ENCODE data around the gene ATP2B2. TPM values are rescaled to one million over a fixed set of nuclear protein-coding genes. Genes with fewer than 3 reads are reported as not detected.

Gene ATP2B2
- total and polyA plus RNA-seq, 12 donors = 0.37 to 3.0 (median 1.6) TPM

DNA sequence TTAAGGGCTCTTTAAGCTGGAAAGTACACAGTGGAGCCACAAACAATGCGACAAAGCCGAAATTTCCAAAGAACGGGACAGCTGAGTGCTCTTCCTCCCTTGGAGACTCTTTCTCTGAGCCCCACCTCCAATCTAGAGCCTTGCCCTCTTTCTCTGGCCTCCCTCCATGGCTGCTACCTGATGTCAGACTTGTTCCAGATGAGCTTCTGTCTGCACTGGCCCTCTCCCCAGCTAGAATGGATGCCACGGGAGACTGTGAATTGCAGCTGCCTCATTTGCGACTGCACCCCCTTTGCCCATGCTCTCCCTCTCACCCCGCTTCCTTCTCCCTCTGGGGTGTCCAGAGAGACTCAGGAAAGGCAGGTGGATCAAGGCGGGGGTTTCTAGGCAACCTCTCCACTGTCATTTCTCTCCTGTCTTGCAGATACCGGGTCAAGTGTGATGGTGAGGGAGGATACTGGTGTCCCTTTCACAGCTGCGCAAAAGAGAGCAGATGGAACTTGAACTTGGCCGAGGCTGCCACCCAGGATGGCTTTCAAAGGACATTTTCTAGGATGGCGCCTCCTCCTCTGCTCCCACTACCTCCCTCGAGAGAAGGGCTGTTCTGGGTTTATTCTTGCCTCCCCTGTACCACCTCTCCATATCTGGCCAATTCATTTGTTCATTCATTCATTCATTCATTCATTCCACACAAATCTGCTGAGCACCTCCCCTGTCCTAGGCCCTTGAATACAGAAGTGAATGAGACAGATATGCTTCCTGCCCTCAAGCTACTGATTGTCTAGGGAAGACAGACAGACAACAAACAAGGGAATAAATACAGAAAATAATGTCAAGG, 12.8 kb downstream of the ATP2B2 start:
- DNase-seq = no peak
- H3K27ac ChIP-seq = no peak overlapping the region
- TF ChIP-seq, protein P1, sequence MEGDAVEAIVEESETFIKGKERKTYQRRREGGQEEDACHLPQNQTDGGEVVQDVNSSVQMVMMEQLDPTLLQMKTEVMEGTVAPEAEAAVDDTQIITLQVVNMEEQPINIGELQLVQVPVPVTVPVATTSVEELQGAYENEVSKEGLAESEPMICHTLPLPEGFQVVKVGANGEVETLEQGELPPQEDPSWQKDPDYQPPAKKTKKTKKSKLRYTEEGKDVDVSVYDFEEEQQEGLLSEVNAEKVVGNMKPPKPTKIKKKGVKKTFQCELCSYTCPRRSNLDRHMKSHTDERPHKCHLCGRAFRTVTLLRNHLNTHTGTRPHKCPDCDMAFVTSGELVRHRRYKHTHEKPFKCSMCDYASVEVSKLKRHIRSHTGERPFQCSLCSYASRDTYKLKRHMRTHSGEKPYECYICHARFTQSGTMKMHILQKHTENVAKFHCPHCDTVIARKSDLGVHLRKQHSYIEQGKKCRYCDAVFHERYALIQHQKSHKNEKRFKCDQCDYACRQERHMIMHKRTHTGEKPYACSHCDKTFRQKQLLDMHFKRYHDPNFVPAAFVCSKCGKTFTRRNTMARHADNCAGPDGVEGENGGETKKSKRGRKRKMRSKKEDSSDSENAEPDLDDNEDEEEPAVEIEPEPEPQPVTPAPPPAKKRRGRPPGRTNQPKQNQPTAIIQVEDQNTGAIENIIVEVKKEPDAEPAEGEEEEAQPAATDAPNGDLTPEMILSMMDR (IDR thresholded peaks at IDR 0.05) = no peak
- no peak for TF ChIP-seq POLR2A (IDR thresholded peaks at IDR 0.05)
- intact Hi-C loops (cut with DNase I) = no loop called here
- no peaks in the 10 kb centered on the region for H3K27me3 ChIP-seq
- no peak overlapping the region for H3K4me3 ChIP-seq
- no peaks in the 10 kb centered on the region for H3K36me3 ChIP-seq (replicated peaks in 1 of 2)
- H3K4me1 ChIP-seq (replicated peaks in 1 of 2) = peaks cover 0 to 15% of the 10 kb centered on the region in 2 donors
- no peaks in the 10 kb centered on the region for H3K9me3 ChIP-seq (replicated peaks in 1 of 3)
- 80 to 91% (median 88%) methylated on average over 10 to 12 of the region's 12 CpGs for WGBS, 4 donors

DNA sequence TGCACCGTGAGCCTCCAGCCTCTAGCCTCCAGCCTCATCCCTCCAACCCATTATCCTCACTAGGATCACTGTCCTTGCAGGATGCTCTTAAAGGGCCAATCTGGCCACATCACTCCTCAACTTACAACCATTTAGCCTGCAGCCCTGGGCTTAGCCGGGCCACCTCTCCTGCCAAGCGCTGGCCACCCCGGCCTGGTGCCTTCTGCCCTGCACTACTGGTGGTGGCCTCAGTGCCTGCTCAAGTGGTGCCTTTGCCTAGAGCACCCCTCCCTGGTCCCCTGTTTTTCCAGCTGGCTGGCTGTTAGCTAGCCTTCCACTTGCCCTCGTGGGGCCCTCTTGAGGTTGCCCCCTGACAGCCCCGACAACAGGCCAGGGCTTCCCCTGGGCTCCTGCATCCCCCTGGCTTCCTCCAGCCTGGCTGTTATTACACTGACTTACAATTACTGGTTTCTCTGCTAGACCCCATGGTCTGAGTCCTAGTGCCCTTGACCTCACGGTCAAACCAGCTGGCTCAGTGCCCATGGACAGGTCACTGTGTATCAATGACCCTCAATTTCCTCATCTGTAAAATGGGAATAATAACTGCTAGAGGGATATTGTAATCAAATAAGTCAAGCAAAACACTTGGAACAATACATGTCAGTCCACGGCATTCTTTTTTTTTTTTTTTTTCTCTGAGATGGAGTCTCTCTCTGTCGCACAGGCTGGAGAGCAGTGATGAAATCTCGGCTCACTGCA, 15.5 kb downstream of the ATP2B2 start:
- TF ChIP-seq, protein P1 (IDR thresholded peaks at IDR 0.05) = no peak
- TF ChIP-seq POLR2A (IDR thresholded peaks at IDR 0.05) = no peak
- 84 to 91% (median 86%) methylated on average over 8 to 10 of the region's 10 CpGs for WGBS, 4 donors
- peaks cover 0 to 7% of the 10 kb centered on the region in 2 donors for H3K4me1 ChIP-seq (replicated peaks in 1 of 2)

DNA sequence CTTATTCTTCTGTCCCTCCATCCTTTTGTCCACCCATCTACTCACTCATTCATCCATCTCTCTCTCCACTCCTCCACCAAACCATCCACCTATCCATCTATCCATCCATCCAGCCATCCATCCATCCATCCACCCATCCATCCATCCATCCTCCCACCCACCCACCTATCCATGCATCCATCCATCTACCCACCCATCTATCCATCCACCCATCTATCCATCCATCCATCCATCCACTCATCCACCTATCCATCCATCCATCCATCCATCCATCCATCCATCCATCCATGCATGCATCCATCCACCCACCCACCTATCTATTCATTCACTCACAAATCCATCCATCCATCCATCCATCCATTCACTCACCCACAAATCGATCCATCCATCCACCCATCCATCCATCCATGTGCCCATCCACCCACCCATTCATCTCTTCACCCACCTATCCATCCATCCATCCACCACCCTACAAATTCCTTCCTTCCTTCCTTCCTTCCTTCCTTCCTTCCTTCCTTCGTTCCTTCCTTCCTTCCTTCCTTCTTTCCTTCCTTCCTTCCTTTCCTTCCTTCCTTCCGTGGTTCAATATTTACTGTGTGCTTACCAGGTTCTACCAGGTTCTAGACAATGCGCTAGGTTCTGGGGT, 17.3 kb downstream of the ATP2B2 start:
- TF ChIP-seq, protein P1 (IDR thresholded peaks at IDR 0.05) = no peak
- no peak for TF ChIP-seq POLR2A (IDR thresholded peaks at IDR 0.05)
- Histone ChIP-seq H3K27me3 (no peaks in the 10 kb centered on the region), H3K4me3 (no peak overlapping the region), H3K9me3 (replicated peaks in 1 of 3) (no peaks in the 10 kb centered on the region), H3K27ac (no peak overlapping the region), H3K4me1 (replicated peaks in 1 of 2) (no peaks in the 10 kb centered on the region), H3K36me3 (replicated peaks in 1 of 2) (no peaks in the 10 kb centered on the region)
- intact Hi-C loops (cut with DNase I) = no loop called here
- 83 to 95% (median 88%) methylated on average over 3 of the region's 4 CpGs for WGBS, 4 donors
- no peak for DNase-seq

More for the DNA sequence above, 15.5 kb downstream of the ATP2B2 start:
- H3K27ac ChIP-seq = no peak overlapping the region
- no peak overlapping the region for H3K4me3 ChIP-seq
- H3K9me3 ChIP-seq (replicated peaks in 1 of 3) = no peaks in the 10 kb centered on the region
- no peak for DNase-seq
- no peaks in the 10 kb centered on the region for H3K36me3 ChIP-seq (replicated peaks in 1 of 2)
- no peaks in the 10 kb centered on the region for H3K27me3 ChIP-seq
- intact Hi-C loops (cut with DNase I) = no loop called here

DNA sequence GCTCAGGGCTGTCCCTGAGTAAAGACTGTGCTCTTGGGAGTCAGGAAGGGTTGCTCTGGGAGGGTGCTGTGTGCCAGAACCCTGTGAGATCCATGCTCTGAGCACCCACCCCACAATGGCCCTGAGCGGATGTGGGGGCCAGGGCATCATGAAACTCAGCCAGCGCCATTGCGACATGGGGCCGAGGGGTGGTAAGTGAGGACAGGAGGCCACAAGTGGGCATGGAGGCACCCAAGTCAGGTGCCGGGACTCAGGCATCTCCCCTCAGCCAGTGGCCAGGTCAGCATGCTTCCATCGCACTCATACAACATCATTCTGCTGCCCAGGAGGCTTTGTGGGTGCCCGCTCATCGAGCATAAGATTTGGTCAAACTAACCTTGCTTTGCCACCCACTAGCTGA, 19.6 kb downstream of the ATP2B2 start:
- no peaks in the 10 kb centered on the region for H3K9me3 ChIP-seq (replicated peaks in 1 of 3)
- WGBS, 4 donors = 90 to 98% (median 93%) methylated on average over 3 to 8 of the region's 8 CpGs
- H3K36me3 ChIP-seq (replicated peaks in 1 of 2) = no peaks in the 10 kb centered on the region
- no peaks in the 10 kb centered on the region for H3K4me1 ChIP-seq (replicated peaks in 1 of 2)
- H3K27ac ChIP-seq = no peak overlapping the region
- no peaks in the 10 kb centered on the region for H3K27me3 ChIP-seq
- no peak for DNase-seq
- intact Hi-C loops (cut with DNase I) = no loop called here
- TF ChIP-seq POLR2A (IDR thresholded peaks at IDR 0.05) = no peak
- TF ChIP-seq, protein P1 (IDR thresholded peaks at IDR 0.05) = no peak
- H3K4me3 ChIP-seq = no peak overlapping the region
